HepG2 (cell line): ENCODE results near the gene EPN2. TPM values are rescaled to one million over a fixed set of nuclear protein-coding genes. Genes with fewer than 3 reads are reported as not detected.

Experiments
- AKNA ChIP-seq: sonication (generic); formaldehyde crosslinking; IDR thresholded peaks from 2 replicates; pipeline ENCODE4 v1.4.0; 2020; ENCODE audit warnings: missing genetic modification reagents, borderline replicate concordance
- ARID3A ChIP-seq: IDR thresholded peaks from 2 replicates; pipeline ENCODE4 v1.6.1; 2012; ENCODE audit warnings: low read depth, low read length, improper control_type of control experiment
- HDAC6 ChIP-seq: fragments of 200-600 bp; sonication (generic); IDR thresholded peaks from 2 replicates; pipeline ENCODE4 v1.7.0; 2017; ENCODE audit warnings: mild to moderate bottlenecking, antibody characterized with exemption, low read length, low read depth
- KLF16 ChIP-seq, 2 experiments: sonication (generic) in 1 of 2; formaldehyde crosslinking in 1 of 2; IDR thresholded peaks; 2 replicates each; pipeline versions ENCODE4 v1.6.1 to v1.8.0; 2016 to 2023; ENCODE audit warnings: missing genetic modification reagents in 2 of 2, missing compliant biosample characterization in 1 of 2
- NCOA5 ChIP-seq: sonication (generic); formaldehyde crosslinking; IDR thresholded peaks from 2 replicates; pipeline ENCODE4 v1.4.0; 2020; ENCODE audit warnings: missing genetic modification reagents
- POLR2AphosphoS5 ChIP-seq: IDR thresholded peaks from 2 replicates; pipeline ENCODE4 v1.6.1; 2012; ENCODE audit warnings: low read depth, low read length
- SKI ChIP-seq: fragments of 450-650 bp; IDR thresholded peaks from one replicate; pipeline ENCODE4 v1.6.1; 2018; ENCODE audit warnings: mild to moderate bottlenecking; ENCODE audit not compliant: partially characterized antibody
- SP4 ChIP-seq: sonication (generic); formaldehyde crosslinking; IDR thresholded peaks from 2 replicates; pipeline ENCODE4 v1.8.1; 2023; ENCODE audit warnings: mild to moderate bottlenecking, missing genetic modification reagents
- SRSF4 ChIP-seq: fragments of 200-400 bp; formaldehyde crosslinking; IDR thresholded peaks from one replicate; pipeline ENCODE4 v1.6.1; 2018; ENCODE audit warnings: mild to moderate bottlenecking, low read depth, low read length, moderate library complexity; ENCODE audit not compliant: poor library complexity, severe bottlenecking
- ZFAT ChIP-seq: sonication (generic); formaldehyde crosslinking; conservative IDR thresholded peaks from 2 replicates; pipeline ENCODE4 v1.8.1; 2023; ENCODE audit warnings: missing genetic modification reagents, inconsistent platforms
- ZFP36L2 ChIP-seq: sonication (generic); formaldehyde crosslinking; IDR thresholded peaks from 2 replicates; pipeline ENCODE4 v1.4.0; 2020; ENCODE audit warnings: missing genetic modification reagents
- ZNF441 ChIP-seq: sonication (generic); formaldehyde crosslinking; IDR thresholded peaks from 2 replicates; pipeline ENCODE4 v1.7.0; 2021; ENCODE audit warnings: missing genetic modification reagents, borderline replicate concordance
- ZNF496 ChIP-seq: sonication (generic); formaldehyde crosslinking; IDR thresholded peaks from 2 replicates; pipeline ENCODE4 v1.8.1; 2023; ENCODE audit warnings: mild to moderate bottlenecking, moderate library complexity, missing genetic modification reagents; ENCODE audit not compliant: insufficient replicate concordance
- ZNF891 ChIP-seq: sonication (generic); formaldehyde crosslinking; IDR thresholded peaks from 2 replicates; pipeline ENCODE4 v1.5.0; 2020; ENCODE audit warnings: mild to moderate bottlenecking, missing genetic modification reagents
- polyA plus RNA-seq, 8 experiments: library from polyadenylated mRNA; depleted of rRNA in 3 of 8; stranded (reverse) in 7 of 8; unstranded in 1 of 8; fragments of >200 nt; fragmentation: Illumina TruSeq in 4 of 8; extraction: Trizol in 4 of 8; gene quantifications; 2 replicates each; pipeline versions ENCODE4 v1.2.1 to v1.2.3, GENCODE V29; 2011 to 2016; ENCODE audit warnings: low read depth in 4 of 8, missing spikeins in 1 of 8, mixed read lengths in 1 of 8; ENCODE audit not compliant: insufficient read depth in 1 of 8
- total RNA-seq, 5 experiments: library from RNA; depleted of rRNA; stranded (reverse); fragments of >200 nt; fragmentation: Illumina TruSeq; extraction: Trizol; gene quantifications; 2 replicates each; pipeline ENCODE4 v1.2.3, GENCODE V29; 2016; ENCODE audit warnings: low read depth in 1 of 5
- TF ChIP-seq, protein P1 (sequence below): sonication (generic); formaldehyde crosslinking; IDR thresholded peaks from 2 replicates; pipeline ENCODE4 v1.4.0; 2020; ENCODE audit warnings: mild to moderate bottlenecking, missing genetic modification reagents
- TF ChIP-seq, protein P2 (sequence below): sonication (generic); formaldehyde crosslinking; IDR thresholded peaks from 2 replicates; pipeline ENCODE4 v1.4.0; 2020; ENCODE audit warnings: missing genetic modification reagents, mild to moderate bottlenecking, borderline replicate concordance
- TF ChIP-seq, protein P3 (sequence below): sonication (generic); formaldehyde crosslinking; IDR thresholded peaks from 2 replicates; pipeline ENCODE4 v1.5.0; 2020; ENCODE audit warnings: missing genetic modification reagents, mild to moderate bottlenecking, borderline replicate concordance

The EPN2 gene
- total and polyA plus RNA-seq, 2 of the 13 experiments (the other 11 are each of a cell fraction or from before 2014, with no cell fraction given), result 7.8 to 19.2 TPM

DNA sequence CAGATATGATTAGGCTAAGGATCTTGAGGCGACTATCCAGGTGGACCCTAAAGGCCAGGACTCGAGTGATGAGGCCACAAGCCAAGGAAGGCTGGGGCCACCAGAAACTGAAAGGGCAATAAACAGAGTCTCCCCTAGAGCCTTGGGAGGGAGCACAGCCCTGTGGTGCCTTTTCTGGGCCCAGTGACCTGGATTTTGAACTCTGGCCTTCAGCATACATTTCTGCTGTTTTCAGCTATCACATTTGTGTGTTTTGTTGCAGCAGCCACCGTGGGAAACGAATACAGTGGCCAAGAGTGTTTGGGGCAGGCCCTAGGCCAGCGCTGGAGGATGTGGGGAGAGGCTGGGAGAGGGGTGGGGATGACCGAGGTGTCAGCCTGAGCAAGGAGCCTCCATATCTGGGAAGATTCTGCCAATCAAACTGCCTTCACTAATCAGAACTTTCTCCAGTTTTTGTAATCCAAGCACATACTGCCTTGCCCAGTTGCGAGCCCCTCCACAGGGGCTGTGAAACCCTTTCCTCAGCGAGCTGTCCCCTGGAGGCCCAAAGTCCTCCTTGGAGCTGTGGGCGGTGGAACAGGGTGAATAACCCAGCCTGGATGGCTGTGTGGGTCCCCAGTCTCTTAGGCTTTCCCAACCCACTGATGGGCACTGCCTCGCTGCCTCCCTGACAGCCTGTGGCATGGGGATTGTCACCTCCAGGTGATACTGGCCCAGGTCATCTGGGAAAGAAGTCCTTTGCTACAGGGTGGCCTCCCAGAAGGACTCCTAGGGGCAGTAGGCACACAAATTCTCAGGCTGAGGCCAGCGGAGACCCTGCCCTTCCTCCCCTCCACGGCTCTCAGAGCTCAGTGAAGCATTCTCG is 108.6 kb downstream of the EPN2 start (continued):
- TF ChIP-seq ARID3A, result no peak
- TF ChIP-seq, protein P1, sequence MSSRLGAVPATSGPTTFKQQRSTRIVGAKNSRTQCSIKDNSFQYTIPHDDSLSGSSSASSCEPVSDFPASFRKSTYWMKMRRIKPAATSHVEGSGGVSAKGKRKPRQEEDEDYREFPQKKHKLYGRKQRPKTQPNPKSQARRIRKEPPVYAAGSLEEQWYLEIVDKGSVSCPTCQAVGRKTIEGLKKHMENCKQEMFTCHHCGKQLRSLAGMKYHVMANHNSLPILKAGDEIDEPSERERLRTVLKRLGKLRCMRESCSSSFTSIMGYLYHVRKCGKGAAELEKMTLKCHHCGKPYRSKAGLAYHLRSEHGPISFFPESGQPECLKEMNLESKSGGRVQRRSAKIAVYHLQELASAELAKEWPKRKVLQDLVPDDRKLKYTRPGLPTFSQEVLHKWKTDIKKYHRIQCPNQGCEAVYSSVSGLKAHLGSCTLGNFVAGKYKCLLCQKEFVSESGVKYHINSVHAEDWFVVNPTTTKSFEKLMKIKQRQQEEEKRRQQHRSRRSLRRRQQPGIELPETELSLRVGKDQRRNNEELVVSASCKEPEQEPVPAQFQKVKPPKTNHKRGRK (CRISPR knock-in tag), result no peak
- no peak for TF ChIP-seq ZNF441 (CRISPR knock-in tag)
- TF ChIP-seq, protein P2, sequence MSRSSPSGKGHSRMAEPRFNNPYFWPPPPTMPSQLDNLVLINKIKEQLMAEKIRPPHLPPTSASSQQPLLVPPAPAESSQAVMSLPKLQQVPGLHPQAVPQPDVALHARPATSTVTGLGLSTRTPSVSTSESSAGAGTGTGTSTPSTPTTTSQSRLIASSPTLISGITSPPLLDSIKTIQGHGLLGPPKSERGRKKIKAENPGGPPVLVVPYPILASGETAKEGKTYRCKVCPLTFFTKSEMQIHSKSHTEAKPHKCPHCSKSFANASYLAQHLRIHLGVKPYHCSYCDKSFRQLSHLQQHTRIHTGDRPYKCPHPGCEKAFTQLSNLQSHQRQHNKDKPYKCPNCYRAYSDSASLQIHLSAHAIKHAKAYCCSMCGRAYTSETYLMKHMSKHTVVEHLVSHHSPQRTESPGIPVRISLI (CRISPR knock-in tag), result no peak
- no peak for TF ChIP-seq SRSF4
- TF ChIP-seq POLR2AphosphoS5, result no peak
- TF ChIP-seq SKI, result no peak
- no peak for TF ChIP-seq ZNF891 (CRISPR knock-in tag)
- TF ChIP-seq, protein P3, sequence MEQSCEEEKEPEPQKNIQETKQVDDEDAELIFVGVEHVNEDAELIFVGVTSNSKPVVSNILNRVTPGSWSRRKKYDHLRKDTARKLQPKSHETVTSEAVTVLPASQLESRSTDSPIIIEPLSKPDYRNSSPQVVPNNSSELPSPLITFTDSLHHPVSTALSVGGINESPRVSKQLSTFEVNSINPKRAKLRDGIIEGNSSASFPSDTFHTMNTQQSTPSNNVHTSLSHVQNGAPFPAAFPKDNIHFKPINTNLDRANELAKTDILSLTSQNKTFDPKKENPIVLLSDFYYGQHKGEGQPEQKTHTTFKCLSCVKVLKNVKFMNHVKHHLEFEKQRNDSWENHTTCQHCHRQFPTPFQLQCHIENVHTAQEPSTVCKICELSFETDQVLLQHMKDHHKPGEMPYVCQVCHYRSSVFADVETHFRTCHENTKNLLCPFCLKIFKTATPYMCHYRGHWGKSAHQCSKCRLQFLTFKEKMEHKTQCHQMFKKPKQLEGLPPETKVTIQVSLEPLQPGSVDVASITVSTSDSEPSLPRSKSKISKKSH, result no peak
- TF ChIP-seq AKNA (CRISPR knock-in tag), result no peak
- TF ChIP-seq KLF16 (CRISPR knock-in tag; IDR thresholded peaks at IDR 0.05), result no peak
- no peak for TF ChIP-seq ZNF496 (CRISPR knock-in tag)
- TF ChIP-seq HDAC6, result no peak
- TF ChIP-seq ZFAT (CRISPR knock-in tag), result no peak
- TF ChIP-seq SP4 (CRISPR knock-in tag), result no peak; the same call in 1 of the 2 replicates
- TF ChIP-seq NCOA5 (CRISPR knock-in tag), result no peak
- no peak for TF ChIP-seq ZFP36L2 (CRISPR knock-in tag)
